HCT116 (cell line): ENCODE results near the gene NFIA. TPM values are rescaled to one million over a fixed set of nuclear protein-coding genes. Genes with fewer than 3 reads are reported as not detected.

Source experiments
- ATAC-seq: fragments of 200-7000 bp; cut with Tn5 transposase; 2 replicates; pipeline ENCODE4 v1.9.1; 2020; ENCODE audit warnings: mild to moderate bottlenecking, moderate library complexity
- BruUV-seq: library from RNA; stranded (reverse); fragments of 400-500 nt; replicated peaks from 2 replicates; lab custom pipeline; 2021; lab: Mats Ljungman, UMichigan
- CTCF ChIA-PET: fragments of 300-600 bp; sonication (Branson Sonifier 250); formaldehyde crosslinking; loops from one replicate; lab custom pipeline; 2021; ENCODE audit warnings: antibody characterized with exemption; lab: Charles Lee
- POLR2A ChIA-PET: fragments of 300-600, 350-600 bp; sonication (Branson Sonifier 250); formaldehyde crosslinking; loops from one replicate; lab custom pipeline; 2021; ENCODE audit warnings: antibody characterized with exemption; lab: Charles Lee
- RAD21 ChIA-PET, 2 experiments: fragments of 300-600 bp; sonication (Branson Sonifier 250); formaldehyde crosslinking; loops; one replicate each; lab custom pipeline; 2023; ENCODE audit warnings: low total read pairs in 2 of 2; ENCODE audit not compliant: uncharacterized antibody in 2 of 2, unreplicated experiment in 2 of 2, low non-redundant PET in 1 of 2; lab: Charles Lee
- DNase-seq: peaks from one replicate; pipeline ENCODE4 v3.0.0-alpha.2; 2010; ENCODE audit warnings: low read depth, low spot score
- H2AFZ ChIP-seq: fragments of 200-600 bp; shearing (Covaris generic), sonication (generic); 2 replicates; pipeline ENCODE4 v1.6.1; 2017; ENCODE audit warnings: low read depth, mixed run types, mixed read lengths, antibody characterized with exemption, low read length; ENCODE audit not compliant: poor library complexity, severe bottlenecking
- H3K27ac ChIP-seq: 2 replicates; pipeline ENCODE4 v1.5.1; 2012; ENCODE audit warnings: low read depth, low read length
- H3K27me3 ChIP-seq: fragments of 200-600 bp; sonication (generic); 2 replicates; pipeline ENCODE4 v1.6.1; 2016; ENCODE audit warnings: mixed run types, low read length, mixed read lengths; ENCODE audit not compliant: insufficient read depth
- H3K36me3 ChIP-seq, 2 experiments: fragments of 200-500 bp in 1 of 2; fragments of 200-600 bp in 1 of 2; sonication (Bioruptor generic) in 1 of 2; sonication (generic) in 1 of 2; 2 replicates each; pipeline versions ENCODE4 v1.5.1 to v1.6.1; 2014 to 2016; ENCODE audit warnings: low read length in 2 of 2, inconsistent platforms in 1 of 2, mixed read lengths in 1 of 2, mixed run types in 1 of 2; ENCODE audit not compliant: insufficient read depth in 2 of 2, control insufficient read depth in 1 of 2
- H3K4me1 ChIP-seq, 2 experiments: fragments of 200-600 bp in 1 of 2; sonication (generic) in 1 of 2; 2 replicates each; pipeline versions ENCODE4 v1.5.1 to v1.6.1; 2012 to 2017; ENCODE audit warnings: low read length in 2 of 2, inconsistent platforms in 1 of 2, mild to moderate bottlenecking in 1 of 2, mixed read lengths in 1 of 2, mixed run types in 1 of 2, moderate library complexity in 1 of 2; ENCODE audit not compliant: insufficient read depth in 2 of 2, control insufficient read depth in 1 of 2
- H3K4me2 ChIP-seq: fragments of 200-600 bp; sonication (generic); 2 replicates; pipeline ENCODE4 v1.6.1; 2017; ENCODE audit warnings: mixed run types, low read length, mixed read lengths
- H3K4me3 ChIP-seq, 2 experiments: fragments of 200-600 bp in 1 of 2; sonication (generic) in 1 of 2; replicated peaks in 1 of 2; 2 replicates each; pipeline ENCODE4 v1.5.1; 2011 to 2016; ENCODE audit warnings: low read length in 2 of 2, control low read depth in 1 of 2, low read depth in 1 of 2, mild to moderate bottlenecking in 1 of 2, mixed read lengths in 1 of 2, mixed run types in 1 of 2
- H3K79me2 ChIP-seq: fragments of 200-600 bp; sonication (generic); 2 replicates; pipeline ENCODE4 v1.6.1; 2017; ENCODE audit warnings: mild to moderate bottlenecking, mixed run types, low read length, moderate library complexity, mixed read lengths; ENCODE audit not compliant: insufficient read depth
- H3K9ac ChIP-seq: fragments of 200-600 bp; sonication (generic); 2 replicates; pipeline ENCODE4 v1.6.1; 2016; ENCODE audit warnings: low read length, mixed read lengths
- H3K9me2 ChIP-seq: fragments of 200-600 bp; sonication (generic), shearing (Covaris generic); 2 replicates; pipeline ENCODE4 v1.6.1; 2017; ENCODE audit warnings: mixed run types, mild to moderate bottlenecking, moderate library complexity; ENCODE audit not compliant: insufficient read depth
- H3K9me3 ChIP-seq, 2 experiments: fragments of 200-500 bp in 1 of 2; fragments of 200-600 bp in 1 of 2; sonication (Bioruptor generic) in 1 of 2; sonication (generic) in 1 of 2; 2 replicates each; pipeline ENCODE4 v1.6.1; 2014 to 2017; ENCODE audit warnings: low read length in 2 of 2, mixed read lengths in 2 of 2, inconsistent platforms in 1 of 2, low read depth in 1 of 2, mild to moderate bottlenecking in 1 of 2, mixed run types in 1 of 2, moderate library complexity in 1 of 2; ENCODE audit not compliant: control insufficient read depth in 1 of 2, insufficient read depth in 1 of 2
- H4K20me1 ChIP-seq: fragments of 200-600 bp; sonication (generic), shearing (Covaris generic); 2 replicates; pipeline ENCODE4 v1.6.1; 2017; ENCODE audit warnings: mixed run types, mild to moderate bottlenecking, moderate library complexity; ENCODE audit not compliant: insufficient read depth
- EGR1 ChIP-seq: IDR thresholded peaks from 2 replicates; pipeline ENCODE4 v1.6.1; 2012; ENCODE audit warnings: low read depth
- ELF1 ChIP-seq: IDR thresholded peaks from 2 replicates; pipeline ENCODE4 v1.6.1; 2012; ENCODE audit warnings: low read depth, borderline replicate concordance
- FOSL1 ChIP-seq: IDR thresholded peaks from 2 replicates; pipeline ENCODE4 v1.6.1; 2012; ENCODE audit warnings: low read depth
- JUND ChIP-seq: IDR thresholded peaks from 2 replicates; pipeline ENCODE4 v1.6.1; 2012
- POLR2AphosphoS5 ChIP-seq: IDR thresholded peaks from 2 replicates; pipeline ENCODE4 v1.6.1; 2011; ENCODE audit warnings: mild to moderate bottlenecking, low read depth, low read length, moderate library complexity
- TCF7L2 ChIP-seq: IDR thresholded peaks from 2 replicates; pipeline ENCODE4 v1.7.0; 2011; ENCODE audit warnings: borderline replicate concordance, inconsistent platforms; ENCODE audit not compliant: insufficient read depth, insufficient read length; ENCODE audit errors: extremely low read depth
- ZFX ChIP-seq: fragments of 450-650 bp; IDR thresholded peaks from 2 replicates; pipeline ENCODE4 v1.6.1; 2017
- intact Hi-C: fragments of 100-400 bp; cut with micrococcal nuclease; formaldehyde crosslinking; loops from 2 replicates; pipeline ENCODE4 v1.10.0; 2022
- total RNA-seq: library from RNA; stranded (reverse); gene quantifications from one replicate; pipeline ENCODE4 v1.2.1, GENCODE V29; 2021; ENCODE audit not compliant: unreplicated experiment
- TF ChIP-seq, protein P1 (sequence below): IDR thresholded peaks from 2 replicates; pipeline ENCODE4 v1.6.1; 2012; ENCODE audit warnings: low read depth

Gene NFIA
- total RNA-seq, 1 experiment from 2014 or later: 17.2 TPM

DNA sequence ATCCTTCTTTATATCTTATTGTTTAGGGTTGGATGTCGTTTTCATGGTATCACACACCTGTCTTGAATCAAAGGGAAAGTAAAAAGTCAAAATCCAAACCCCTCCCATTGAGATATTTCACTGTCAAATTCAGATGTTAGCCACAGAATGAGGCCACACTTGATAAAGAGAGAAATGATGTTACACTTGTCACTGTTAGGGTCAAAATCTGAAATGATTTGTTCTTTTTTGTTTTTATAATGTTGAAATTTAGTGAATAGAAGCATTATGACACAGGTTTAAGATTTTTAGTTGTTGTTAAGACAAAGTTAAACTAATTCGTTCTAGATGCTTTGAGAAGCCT is 13.1 kb downstream of the NFIA start:
- H3K9me2 ChIP-seq: no peaks in the 10 kb centered on the region
- H3K79me2 ChIP-seq: peaks cover 59% of the 10 kb centered on the region
- H3K9me3 ChIP-seq: no peaks in the 10 kb centered on the region
- BruUV-seq: no TSS peak
- no peak overlapping the region for H3K4me2 ChIP-seq
- 0 out of 4 replicates have a peak, but pooled peaks cover 0 to 4% of the 10 kb centered on the region in 2 experiments for H3K36me3 ChIP-seq
- H3K9ac ChIP-seq: no peak overlapping the region
- no peak overlapping the region for H3K27ac ChIP-seq
- ChIA-PET POLR2A (no interaction called here), RAD21 (no interaction called here), CTCF (no interaction called here)
- DNase-seq (no peak), ATAC-seq (no peak)
- no peak overlapping the region for H2AFZ ChIP-seq
- no peaks in the 10 kb centered on the region for H4K20me1 ChIP-seq
- no peak overlapping the region for H3K4me3 ChIP-seq
- intact Hi-C loops: no loop called here
- H3K27me3 ChIP-seq: no peaks in the 10 kb centered on the region
- TF ChIP-seq EGR1 (no peak), POLR2AphosphoS5 (no peak), JUND (no peak), ELF1 (no peak)
- no peaks in the 10 kb centered on the region for H3K4me1 ChIP-seq

DNA sequence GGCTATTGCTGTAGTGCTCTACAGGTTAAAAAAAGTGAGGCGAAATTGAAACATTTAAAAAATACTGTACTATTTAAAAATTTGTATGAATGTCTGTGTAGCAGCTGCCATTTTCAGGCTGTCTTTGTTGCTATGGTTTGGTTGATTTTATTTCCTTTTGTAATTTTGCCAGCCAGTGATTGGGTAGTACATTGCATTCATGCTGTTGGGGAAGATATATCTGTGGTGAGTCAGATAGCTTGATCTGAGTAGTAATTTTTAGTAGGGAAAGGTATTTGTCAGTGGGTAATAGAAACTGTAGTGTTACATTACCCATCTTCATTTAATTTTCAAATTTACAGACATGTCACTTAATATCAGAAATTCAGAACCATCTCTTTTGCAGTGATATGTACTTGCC is 15.0 kb downstream of the NFIA start:
- BruUV-seq: no TSS peak
- Histone ChIP-seq H3K79me2 (peaks cover 51% of the 10 kb centered on the region), H2AFZ (no peak overlapping the region), H3K27ac (no peak overlapping the region), H3K9me3 (no peaks in the 10 kb centered on the region), H3K4me3 (no peak overlapping the region), H3K4me2 (no peak overlapping the region), H3K9ac (no peak overlapping the region), H3K9me2 (no peaks in the 10 kb centered on the region), H3K4me1 (no peaks in the 10 kb centered on the region), H4K20me1 (no peaks in the 10 kb centered on the region), H3K36me3 (0 out of 4 replicates have a peak, but pooled peaks cover 0 to 4% of the 10 kb centered on the region in 2 experiments), H3K27me3 (no peaks in the 10 kb centered on the region)
- no peak for DNase-seq
- no peak for ATAC-seq
- intact Hi-C loops: no loop called here
- POLR2A ChIA-PET: no interaction called here
- CTCF ChIA-PET: no interaction called here
- RAD21 ChIA-PET: no interaction called here
- TF ChIP-seq ZFX: no peak
- no peak for TF ChIP-seq TCF7L2
- TF ChIP-seq FOSL1: no peak
- TF ChIP-seq, protein P1, sequence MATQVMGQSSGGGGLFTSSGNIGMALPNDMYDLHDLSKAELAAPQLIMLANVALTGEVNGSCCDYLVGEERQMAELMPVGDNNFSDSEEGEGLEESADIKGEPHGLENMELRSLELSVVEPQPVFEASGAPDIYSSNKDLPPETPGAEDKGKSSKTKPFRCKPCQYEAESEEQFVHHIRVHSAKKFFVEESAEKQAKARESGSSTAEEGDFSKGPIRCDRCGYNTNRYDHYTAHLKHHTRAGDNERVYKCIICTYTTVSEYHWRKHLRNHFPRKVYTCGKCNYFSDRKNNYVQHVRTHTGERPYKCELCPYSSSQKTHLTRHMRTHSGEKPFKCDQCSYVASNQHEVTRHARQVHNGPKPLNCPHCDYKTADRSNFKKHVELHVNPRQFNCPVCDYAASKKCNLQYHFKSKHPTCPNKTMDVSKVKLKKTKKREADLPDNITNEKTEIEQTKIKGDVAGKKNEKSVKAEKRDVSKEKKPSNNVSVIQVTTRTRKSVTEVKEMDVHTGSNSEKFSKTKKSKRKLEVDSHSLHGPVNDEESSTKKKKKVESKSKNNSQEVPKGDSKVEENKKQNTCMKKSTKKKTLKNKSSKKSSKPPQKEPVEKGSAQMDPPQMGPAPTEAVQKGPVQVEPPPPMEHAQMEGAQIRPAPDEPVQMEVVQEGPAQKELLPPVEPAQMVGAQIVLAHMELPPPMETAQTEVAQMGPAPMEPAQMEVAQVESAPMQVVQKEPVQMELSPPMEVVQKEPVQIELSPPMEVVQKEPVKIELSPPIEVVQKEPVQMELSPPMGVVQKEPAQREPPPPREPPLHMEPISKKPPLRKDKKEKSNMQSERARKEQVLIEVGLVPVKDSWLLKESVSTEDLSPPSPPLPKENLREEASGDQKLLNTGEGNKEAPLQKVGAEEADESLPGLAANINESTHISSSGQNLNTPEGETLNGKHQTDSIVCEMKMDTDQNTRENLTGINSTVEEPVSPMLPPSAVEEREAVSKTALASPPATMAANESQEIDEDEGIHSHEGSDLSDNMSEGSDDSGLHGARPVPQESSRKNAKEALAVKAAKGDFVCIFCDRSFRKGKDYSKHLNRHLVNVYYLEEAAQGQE: no peak
